GM12874 (cell line): ENCODE data around the gene LZTS2.

Experiments
- TF ChIP-seq, protein P1 (sequence below): IDR thresholded peaks from 2 replicates; pipeline ENCODE4 v1.5.1; 2011; ENCODE audit warnings: low read depth, mild to moderate bottlenecking, control low read depth, low read length, moderate library complexity; ENCODE audit not compliant: insufficient read depth

Gene LZTS2

GRCh38 chr10:100980711-100981110 lies 18.9 kb upstream of the LZTS2 start:
- TF ChIP-seq, protein P1, sequence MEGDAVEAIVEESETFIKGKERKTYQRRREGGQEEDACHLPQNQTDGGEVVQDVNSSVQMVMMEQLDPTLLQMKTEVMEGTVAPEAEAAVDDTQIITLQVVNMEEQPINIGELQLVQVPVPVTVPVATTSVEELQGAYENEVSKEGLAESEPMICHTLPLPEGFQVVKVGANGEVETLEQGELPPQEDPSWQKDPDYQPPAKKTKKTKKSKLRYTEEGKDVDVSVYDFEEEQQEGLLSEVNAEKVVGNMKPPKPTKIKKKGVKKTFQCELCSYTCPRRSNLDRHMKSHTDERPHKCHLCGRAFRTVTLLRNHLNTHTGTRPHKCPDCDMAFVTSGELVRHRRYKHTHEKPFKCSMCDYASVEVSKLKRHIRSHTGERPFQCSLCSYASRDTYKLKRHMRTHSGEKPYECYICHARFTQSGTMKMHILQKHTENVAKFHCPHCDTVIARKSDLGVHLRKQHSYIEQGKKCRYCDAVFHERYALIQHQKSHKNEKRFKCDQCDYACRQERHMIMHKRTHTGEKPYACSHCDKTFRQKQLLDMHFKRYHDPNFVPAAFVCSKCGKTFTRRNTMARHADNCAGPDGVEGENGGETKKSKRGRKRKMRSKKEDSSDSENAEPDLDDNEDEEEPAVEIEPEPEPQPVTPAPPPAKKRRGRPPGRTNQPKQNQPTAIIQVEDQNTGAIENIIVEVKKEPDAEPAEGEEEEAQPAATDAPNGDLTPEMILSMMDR = no peak

GRCh38 chr10:100981178-100981772 lies 18.3 kb upstream of the LZTS2 start:
- TF ChIP-seq, protein P1 = no peak

DNA sequence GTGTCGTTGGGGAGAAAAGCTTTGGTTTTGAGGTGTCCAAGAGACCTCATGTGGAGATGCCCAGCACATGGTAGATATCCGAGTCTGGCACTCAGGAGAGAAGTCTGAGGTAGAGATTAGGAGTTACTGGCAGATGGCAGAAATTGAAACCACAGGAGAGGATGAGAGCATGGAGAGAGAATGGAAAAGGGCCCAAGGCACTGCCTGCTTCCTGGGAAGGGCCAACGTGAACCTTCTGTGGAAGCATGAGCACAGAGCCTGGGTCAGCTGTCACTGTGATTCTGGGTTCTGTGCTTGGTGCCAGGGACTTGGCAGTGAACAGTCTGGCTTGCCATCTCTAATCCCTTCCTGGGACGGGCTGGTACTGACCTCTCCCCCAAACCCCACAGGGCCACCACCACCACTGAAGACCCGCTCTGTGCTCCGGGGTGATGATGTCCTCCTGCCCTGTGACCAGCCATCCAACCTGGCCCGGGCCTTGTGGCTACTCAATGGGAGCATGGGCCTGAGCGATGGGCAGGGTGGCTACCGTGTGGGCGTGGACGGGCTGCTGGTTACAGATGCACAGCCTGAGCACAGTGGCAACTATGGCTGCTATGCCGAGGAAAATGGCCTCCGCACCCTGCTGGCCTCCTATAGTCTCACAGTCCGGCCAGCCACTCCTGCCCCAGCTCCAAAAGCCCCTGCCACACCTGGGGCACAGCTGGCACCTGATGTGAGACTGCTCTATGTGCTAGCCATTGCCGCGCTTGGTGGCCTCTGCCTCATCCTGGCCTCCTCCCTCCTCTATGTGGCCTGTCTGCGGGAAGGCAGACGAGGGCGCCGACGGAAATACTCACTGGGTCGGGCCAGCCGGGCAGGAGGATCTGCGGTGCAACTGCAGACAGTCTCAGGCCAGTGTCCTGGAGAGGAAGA lies 16.4 kb upstream of the LZTS2 start:
- TF ChIP-seq, protein P1 = no peak

DNA sequence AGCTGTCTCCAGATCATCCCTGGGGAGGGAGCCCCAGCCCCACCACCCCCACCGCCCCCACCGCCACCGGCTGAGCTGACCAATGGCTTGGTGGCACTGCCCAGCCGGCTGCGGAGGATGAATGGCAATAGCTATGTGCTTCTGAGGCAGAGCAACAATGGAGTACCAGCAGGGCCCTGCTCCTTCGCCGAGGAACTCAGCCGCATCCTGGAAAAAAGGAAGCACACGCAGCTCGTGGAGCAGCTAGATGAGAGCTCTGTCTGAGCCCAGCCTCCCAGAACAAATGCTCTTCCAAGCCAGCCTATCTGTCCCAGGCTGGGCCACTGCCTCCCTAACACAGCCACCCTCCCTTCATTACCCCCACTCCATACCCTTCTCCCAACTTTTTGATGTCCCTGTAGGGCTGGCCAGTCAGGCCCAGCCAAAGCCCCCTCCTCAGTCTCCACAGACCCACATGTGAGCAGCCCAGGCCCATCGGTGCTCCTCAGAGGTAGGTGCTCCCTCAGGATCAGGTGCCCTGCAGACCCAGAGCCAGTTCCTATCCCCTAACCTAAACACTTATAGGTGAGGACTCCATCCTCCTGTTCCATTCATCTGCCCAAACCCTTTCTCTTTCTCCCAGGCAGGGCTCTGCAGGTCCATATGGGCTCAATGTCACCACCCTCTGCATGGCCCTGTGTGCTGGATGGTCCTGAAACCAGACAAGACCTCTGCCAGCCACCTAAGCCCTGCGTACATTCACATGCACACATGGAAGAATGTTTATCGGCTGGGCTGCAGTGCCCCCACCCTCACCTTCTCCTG lies 15.5 kb upstream of the LZTS2 start:
- TF ChIP-seq, protein P1 = no peak

- TF ChIP-seq, protein P1 = no peak
These were observed 14.9 kb upstream of the LZTS2 start for GRCh38 chr10:100984672-100985177.

DNA sequence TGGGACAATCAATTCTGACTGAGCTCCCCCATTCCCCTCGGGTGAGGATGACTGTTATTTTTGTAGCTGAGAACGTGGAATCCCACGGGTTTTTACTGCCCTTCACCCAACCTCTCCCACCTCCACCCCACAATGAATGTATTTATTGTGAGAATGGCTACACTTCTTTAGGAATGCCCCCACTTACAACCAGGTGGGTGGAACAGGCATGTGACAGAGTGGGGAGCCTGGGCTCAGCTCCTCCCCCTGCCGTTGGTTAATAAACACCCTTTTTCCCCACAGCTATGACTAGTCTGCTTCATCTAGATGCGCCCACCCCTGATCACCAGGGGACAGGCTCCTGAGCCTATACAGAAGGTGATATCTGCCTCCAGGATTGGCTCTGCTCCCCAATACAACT lies 14.3 kb upstream of the LZTS2 start:
- TF ChIP-seq, protein P1 = no peak

- TF ChIP-seq, protein P1 = no peak
These were observed 13.0 kb upstream of the LZTS2 start for GRCh38 chr10:100986623-100986951.
